ENCODE data around the gene CST7. TPM values are rescaled to one million over a fixed set of nuclear protein-coding genes. Genes with fewer than 3 reads are reported as not detected.

CST7 gene
- polyA plus RNA-seq, 1 donor: 1.9 TPM

DNA sequence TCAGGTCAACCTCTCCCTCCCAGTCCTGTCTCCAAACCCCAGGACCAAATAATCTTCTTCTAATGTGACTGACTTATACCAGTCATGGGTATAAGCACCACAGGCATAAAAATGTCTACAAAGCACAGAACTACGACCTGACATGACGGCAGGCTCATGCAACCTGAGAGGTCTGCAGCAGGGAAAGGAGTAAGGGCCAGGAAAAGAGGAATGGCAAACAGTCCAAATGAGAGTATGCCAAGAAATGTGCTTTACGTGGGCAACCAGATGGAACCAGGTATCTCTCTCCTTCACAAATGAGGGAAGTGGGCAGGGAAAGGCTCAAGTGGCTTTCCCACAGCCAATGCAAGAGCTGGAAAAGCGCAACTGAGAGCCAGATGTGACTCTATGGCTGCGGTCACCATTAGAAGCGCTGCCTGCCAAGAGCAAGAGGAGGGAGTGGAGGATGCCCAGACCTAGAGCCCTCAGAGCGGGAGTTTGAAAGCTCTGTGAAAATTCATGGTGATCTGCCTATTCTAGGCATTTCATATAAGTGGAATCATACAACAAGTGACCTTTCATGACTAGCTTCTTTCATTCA lies 37.5 kb downstream of the CST7 start:
- no peak for DNase-seq
- H3K4me1 ChIP-seq (ENCODE audit: control insufficient read depth, insufficient read depth, low read length): peaks cover 6% of the 10 kb centered on the region
- H3K27ac ChIP-seq (ENCODE audit: low read length): no peak overlapping the region
- 93% methylated on average over 2 of the region's 7 CpGs for WGBS (ENCODE audit: insufficient coverage, low lambda C conversion rate)
- H3K36me3 ChIP-seq (ENCODE audit: control insufficient read depth, insufficient read depth, low read length): peaks cover 20% of the 10 kb centered on the region
- H3K27me3 ChIP-seq (ENCODE audit: control insufficient read depth, insufficient read depth, low read length): no peaks in the 10 kb centered on the region
- H3K9me3 ChIP-seq (ENCODE audit: control insufficient read depth, low read depth, low read length): no peaks in the 10 kb centered on the region
- no peak overlapping the region for H3K4me3 ChIP-seq (ENCODE audit: low read length)

DNA sequence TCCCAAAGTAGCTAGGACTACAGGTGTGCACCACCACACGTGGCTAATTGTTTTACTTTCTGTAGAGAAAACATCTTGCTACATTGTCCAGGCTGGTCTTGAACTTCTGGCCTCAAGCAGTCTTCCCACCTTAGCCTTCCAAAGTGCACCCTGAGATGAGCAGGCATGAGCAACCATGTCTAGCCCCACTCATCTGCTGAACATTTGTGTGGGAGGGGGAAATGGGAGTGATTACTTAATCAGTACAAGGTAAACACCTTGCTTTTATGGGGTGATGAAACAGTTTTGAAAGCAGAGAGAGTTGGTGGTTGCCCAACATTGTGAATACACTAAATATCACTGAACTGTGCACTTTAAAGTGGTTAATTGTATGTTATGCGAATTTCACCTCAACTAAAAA lies 38.2 kb downstream of the CST7 start:
- H3K4me3 ChIP-seq (ENCODE audit: low read length): no peak overlapping the region
- WGBS (ENCODE audit: insufficient coverage, low lambda C conversion rate): 83% methylated on average over 1 of the region's 2 CpGs
- no peak for DNase-seq
- H3K9me3 ChIP-seq (ENCODE audit: control insufficient read depth, low read depth, low read length): no peaks in the 10 kb centered on the region
- H3K27me3 ChIP-seq (ENCODE audit: control insufficient read depth, insufficient read depth, low read length): no peaks in the 10 kb centered on the region
- H3K27ac ChIP-seq (ENCODE audit: low read length): no peak overlapping the region
- H3K4me1 ChIP-seq (ENCODE audit: control insufficient read depth, insufficient read depth, low read length): peaks cover 6% of the 10 kb centered on the region
- peaks cover 14% of the 10 kb centered on the region for H3K36me3 ChIP-seq (ENCODE audit: control insufficient read depth, insufficient read depth, low read length)

DNA sequence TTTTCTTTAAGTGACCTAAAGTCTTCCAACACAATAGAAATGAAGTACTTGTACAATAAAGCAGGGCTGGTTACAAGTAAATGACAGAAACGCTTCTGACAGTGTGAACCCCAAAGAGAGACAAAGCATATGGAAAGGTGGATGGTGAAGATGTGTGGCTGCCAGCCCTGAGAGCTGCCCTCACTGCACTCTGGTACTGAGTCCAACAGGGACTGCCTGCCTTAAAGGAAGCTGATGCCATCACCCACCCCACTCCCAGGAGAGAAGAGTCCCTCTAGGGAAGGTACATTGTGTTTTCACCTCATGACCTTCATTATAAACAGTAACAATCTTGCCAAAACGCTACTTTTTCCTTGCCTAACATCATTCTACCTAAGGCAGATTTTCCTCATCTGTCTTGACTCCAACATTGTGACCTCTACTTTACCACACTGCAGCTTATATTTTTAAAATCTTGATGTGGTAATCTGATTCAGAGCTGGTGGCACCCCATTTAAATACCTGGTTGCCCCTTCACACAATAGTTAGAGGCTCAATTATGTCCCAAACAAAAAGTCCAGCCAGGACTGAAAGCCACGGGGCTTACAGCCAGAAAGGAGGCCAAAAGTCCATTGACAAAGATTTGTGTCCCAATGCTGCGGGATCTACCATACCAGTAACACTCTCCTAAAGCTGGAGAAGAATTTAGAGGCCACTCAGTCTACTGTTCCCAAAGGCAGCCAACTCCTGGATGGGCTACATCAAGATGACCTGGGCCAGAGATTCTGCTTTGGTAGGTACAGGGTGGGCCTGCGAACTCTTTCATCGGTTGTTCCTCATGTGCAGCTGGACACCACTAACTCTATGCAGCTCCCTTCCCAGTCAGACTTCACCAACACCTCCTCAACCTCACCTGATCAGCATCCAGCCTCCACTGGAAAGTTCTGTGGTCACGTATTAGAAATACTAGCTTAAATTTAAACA lies 39.1 kb downstream of the CST7 start:
- Histone ChIP-seq H3K4me1 (ENCODE audit: control insufficient read depth, insufficient read depth, low read length) (peaks cover 6% of the 10 kb centered on the region), H3K36me3 (ENCODE audit: control insufficient read depth, insufficient read depth, low read length) (peaks cover 7% of the 10 kb centered on the region), H3K27ac (ENCODE audit: low read length) (no peak overlapping the region), H3K27me3 (ENCODE audit: control insufficient read depth, insufficient read depth, low read length) (no peaks in the 10 kb centered on the region), H3K9me3 (ENCODE audit: control insufficient read depth, low read depth, low read length) (no peaks in the 10 kb centered on the region), H3K4me3 (ENCODE audit: low read length) (no peak overlapping the region)
- no peak for DNase-seq
- 90% methylated on average over 2 of the region's 7 CpGs for WGBS (ENCODE audit: insufficient coverage, low lambda C conversion rate)

DNA sequence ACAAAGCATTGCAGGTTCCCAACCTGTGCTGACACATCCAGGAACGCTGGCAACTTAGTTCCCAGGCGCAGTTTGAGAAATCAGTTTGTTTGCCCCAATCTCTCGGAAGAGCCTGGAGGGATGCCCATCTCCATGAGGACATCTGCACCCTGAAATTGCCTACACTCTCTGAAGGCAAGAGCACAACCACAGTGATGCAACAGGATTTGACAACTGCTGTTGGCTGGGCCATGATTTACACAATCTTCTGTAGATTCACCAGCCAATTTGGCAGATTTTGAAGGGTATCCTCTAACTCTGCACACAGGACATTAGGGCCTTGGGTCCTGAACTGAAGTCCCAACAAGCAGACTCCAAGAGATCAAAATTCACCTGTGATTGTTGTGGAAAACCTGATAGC lies 40.1 kb downstream of the CST7 start:
- DNase-seq: no peak
- WGBS (ENCODE audit: insufficient coverage, low lambda C conversion rate): no CpG with 5 or more reads among the region's 3 CpGs
- Histone ChIP-seq H3K27me3 (ENCODE audit: control insufficient read depth, insufficient read depth, low read length) (no peaks in the 10 kb centered on the region), H3K36me3 (ENCODE audit: control insufficient read depth, insufficient read depth, low read length) (peaks cover 6% of the 10 kb centered on the region), H3K27ac (ENCODE audit: low read length) (no peak overlapping the region), H3K4me3 (ENCODE audit: low read length) (no peak overlapping the region), H3K4me1 (ENCODE audit: control insufficient read depth, insufficient read depth, low read length) (peaks cover 6% of the 10 kb centered on the region), H3K9me3 (ENCODE audit: control insufficient read depth, low read depth, low read length) (no peaks in the 10 kb centered on the region)

DNA sequence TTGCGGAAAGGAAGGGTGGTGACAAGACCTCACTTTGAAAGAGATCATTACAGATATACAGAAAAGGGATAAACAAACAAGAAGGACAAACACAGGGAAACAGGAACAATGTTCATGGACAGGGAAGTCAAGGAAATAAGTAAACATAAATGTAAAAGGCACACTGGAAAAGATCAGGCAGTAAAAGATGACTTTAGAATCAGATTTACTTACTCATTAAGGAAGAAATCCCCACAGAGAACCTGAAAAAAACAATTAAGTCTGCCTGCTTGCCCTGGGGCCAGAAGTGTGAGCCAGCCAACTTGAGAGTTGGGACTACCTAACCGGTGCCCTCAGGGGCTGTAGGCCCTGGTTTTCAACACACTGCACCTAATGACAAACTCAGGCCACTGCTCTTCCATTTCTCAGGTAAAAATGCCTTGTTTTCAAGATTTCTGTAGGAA lies 41.8 kb downstream of the CST7 start:
- Histone ChIP-seq H3K27ac (ENCODE audit: low read length) (no peak overlapping the region), H3K9me3 (ENCODE audit: control insufficient read depth, low read depth, low read length) (no peaks in the 10 kb centered on the region), H3K27me3 (ENCODE audit: control insufficient read depth, insufficient read depth, low read length) (no peaks in the 10 kb centered on the region), H3K4me1 (ENCODE audit: control insufficient read depth, insufficient read depth, low read length) (peaks cover 11% of the 10 kb centered on the region), H3K36me3 (ENCODE audit: control insufficient read depth, insufficient read depth, low read length) (peaks cover 6% of the 10 kb centered on the region), H3K4me3 (ENCODE audit: low read length) (no peak overlapping the region)
- no peak for DNase-seq
- 100% methylated on average over 1 of the region's 2 CpGs for WGBS (ENCODE audit: insufficient coverage, low lambda C conversion rate)

DNA sequence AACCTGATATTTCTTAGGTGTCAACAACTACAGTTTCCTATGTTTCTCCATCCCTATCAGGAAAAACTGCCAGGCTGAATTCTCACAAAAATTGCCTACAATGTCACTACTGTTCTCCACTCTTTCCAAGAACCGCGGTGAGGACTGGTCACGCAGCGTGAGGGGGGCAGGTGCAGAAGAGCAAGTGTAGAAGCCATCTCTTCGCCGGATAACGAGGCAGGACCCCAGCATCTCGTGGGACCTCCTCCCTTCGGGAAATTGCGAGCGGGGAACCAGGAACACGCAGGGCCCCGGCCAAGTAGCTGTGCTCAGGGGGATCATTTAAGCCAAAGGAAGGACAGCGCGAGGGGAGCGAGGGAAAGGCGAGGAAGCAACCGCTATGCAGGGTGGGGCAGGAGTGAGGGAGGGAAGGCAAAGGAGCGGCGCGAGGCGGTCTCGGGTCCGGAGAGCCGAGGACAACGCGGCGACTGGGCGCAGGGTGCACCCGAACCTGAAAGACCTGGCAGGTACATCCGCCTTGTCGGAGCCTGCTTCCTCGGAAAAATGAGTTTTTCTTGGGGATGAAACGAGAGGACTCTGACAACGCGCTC lies 42.9 kb downstream of the CST7 start:
- Histone ChIP-seq H3K9me3 (ENCODE audit: control insufficient read depth, low read depth, low read length) (no peaks in the 10 kb centered on the region), H3K36me3 (ENCODE audit: control insufficient read depth, insufficient read depth, low read length) (peaks cover 6% of the 10 kb centered on the region), H3K4me1 (ENCODE audit: control insufficient read depth, insufficient read depth, low read length) (peaks cover 18% of the 10 kb centered on the region), H3K4me3 (ENCODE audit: low read length) (peak overlapping the region; percentile 88), H3K27me3 (ENCODE audit: control insufficient read depth, insufficient read depth, low read length) (no peaks in the 10 kb centered on the region), H3K27ac (ENCODE audit: low read length) (peak overlapping the region; percentile 77)
- no CpG with 5 or more reads among the region's 36 CpGs for whole genome bisulfite sequencing (ENCODE audit: insufficient coverage, low lambda C conversion rate)
- DNase-seq: no peak

DNA sequence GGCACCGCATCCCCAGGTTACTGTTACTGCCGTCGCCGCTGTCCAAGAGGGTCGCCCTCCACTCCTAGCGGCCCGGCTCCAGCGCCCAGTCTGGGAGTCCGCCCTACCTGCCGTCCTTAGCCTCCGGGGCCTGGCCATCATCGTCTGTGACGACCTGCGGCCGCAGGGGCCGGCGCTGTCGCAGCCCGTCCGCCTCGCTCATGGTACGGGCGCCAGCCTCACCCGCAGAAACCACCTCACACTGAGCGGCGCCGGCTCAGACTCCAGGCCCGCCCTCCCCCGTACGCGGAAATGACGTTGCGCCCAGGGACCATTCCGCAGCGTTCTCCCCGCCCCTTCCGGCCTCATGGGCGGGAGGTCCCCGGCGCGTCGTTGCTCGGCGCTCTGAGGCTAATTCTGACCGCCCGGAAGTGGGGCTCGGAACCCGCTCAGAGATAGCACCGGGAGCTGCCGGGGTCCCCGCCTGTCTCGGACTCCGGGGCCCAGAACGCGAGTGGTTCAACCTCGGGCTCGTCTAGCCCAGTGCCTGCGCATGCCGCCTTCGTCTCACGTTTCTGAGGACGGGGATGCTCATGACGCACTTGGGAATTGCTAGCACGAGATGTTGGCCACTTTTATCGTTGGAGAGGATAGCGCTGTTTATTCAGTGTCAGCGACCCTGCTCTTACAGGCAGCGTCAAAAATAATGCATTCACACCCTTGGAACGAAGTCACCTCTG lies 43.6 kb downstream of the CST7 start, which contains the start of gene APMAP:
APMAP (minus strand) TSS at position 265 of the 719 bp plus-strand sequence; CDS start at position 202, 63 bp downstream.
- Histone ChIP-seq H3K9me3 (ENCODE audit: control insufficient read depth, low read depth, low read length) (no peaks in the 10 kb centered on the region), H3K27ac (ENCODE audit: low read length) (peak within 1 kb of the TSS; percentile 77), H3K4me1 (ENCODE audit: control insufficient read depth, insufficient read depth, low read length) (peaks cover 19% of the 10 kb centered on the region), H3K36me3 (ENCODE audit: control insufficient read depth, insufficient read depth, low read length) (peaks cover 6% of the 10 kb centered on the region), H3K27me3 (ENCODE audit: control insufficient read depth, insufficient read depth, low read length) (no peaks in the 10 kb centered on the region), H3K4me3 (ENCODE audit: low read length) (peak within 1 kb of the TSS; percentile 88)
- WGBS (ENCODE audit: insufficient coverage, low lambda C conversion rate): no CpG with 5 or more reads among the region's 69 CpGs
- DNase-seq: peak; percentile 91 to 96

DNA sequence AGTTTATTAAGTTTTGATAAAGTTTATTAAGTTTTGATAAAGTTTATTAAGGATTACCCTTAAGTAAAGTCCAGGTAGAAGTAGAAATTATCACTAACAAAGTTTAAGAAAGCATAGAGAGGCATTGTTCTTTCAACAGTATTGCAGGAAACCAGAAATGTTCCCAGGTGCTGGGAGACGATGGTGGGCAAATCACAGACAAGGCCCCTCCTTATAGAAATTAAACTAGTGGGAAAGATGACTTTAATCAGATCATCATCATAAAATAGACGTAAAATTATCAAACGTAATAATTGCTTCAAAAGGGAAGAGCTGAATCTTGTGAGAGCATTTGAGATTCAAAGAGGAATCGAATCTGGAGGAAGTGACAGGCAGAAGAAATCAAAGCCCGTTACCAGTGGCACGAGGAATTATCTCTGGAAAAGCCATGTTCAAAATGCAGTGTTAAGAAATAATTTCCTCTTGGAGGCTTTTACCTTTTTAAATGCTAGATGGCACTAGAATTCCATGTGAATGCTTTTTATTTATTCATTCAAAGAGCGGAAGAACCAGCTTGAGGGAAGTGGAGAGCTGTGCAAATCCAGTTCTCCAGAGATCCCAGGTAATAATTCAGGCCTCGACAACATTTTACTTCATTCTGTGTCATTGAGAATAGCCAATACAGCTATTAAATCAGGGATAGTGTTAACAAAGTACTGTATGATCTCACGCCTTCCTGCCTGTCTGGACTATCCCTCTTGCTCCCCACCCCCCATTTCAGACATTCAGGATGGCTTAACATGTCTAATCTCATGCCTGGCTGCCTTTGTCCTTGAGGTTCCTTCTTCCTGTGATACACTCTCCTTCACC lies 44.5 kb downstream of the CST7 start:
- peaks cover 23% of the 10 kb centered on the region for H3K4me1 ChIP-seq (ENCODE audit: control insufficient read depth, insufficient read depth, low read length)
- peak overlapping the region; percentile 77 for H3K27ac ChIP-seq (ENCODE audit: low read length)
- H3K36me3 ChIP-seq (ENCODE audit: control insufficient read depth, insufficient read depth, low read length): peaks cover 6% of the 10 kb centered on the region
- H3K27me3 ChIP-seq (ENCODE audit: control insufficient read depth, insufficient read depth, low read length): no peaks in the 10 kb centered on the region
- DNase-seq: peak in 1 of 2 donors; percentile 31
- WGBS (ENCODE audit: insufficient coverage, low lambda C conversion rate): 80% methylated on average over 3 of the region's 9 CpGs
- H3K4me3 ChIP-seq (ENCODE audit: low read length): no peak overlapping the region
- no peaks in the 10 kb centered on the region for H3K9me3 ChIP-seq (ENCODE audit: control insufficient read depth, low read depth, low read length)

DNA sequence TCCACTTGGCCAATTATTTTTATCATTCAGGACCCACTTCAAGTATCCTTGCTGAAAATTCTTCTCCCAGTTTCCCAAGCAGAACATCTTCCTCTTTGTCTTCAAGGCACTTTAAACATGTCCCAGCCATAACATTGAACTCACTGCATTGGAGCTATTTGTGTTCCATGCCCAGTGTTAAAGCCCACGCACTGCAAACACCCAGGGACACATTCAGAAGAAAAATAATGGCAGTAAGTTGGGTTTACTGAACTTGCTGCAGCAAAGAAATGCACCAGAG lies 45.1 kb downstream of the CST7 start:
- DNase-seq: no peak
- H3K4me1 ChIP-seq (ENCODE audit: control insufficient read depth, insufficient read depth, low read length): peaks cover 28% of the 10 kb centered on the region
- no CpG with 5 or more reads among the region's 1 CpG for WGBS (ENCODE audit: insufficient coverage, low lambda C conversion rate)

More for the DNA sequence above, 45.1 kb downstream of the CST7 start:
- Histone ChIP-seq H3K9me3 (ENCODE audit: control insufficient read depth, low read depth, low read length) (no peaks in the 10 kb centered on the region), H3K27me3 (ENCODE audit: control insufficient read depth, insufficient read depth, low read length) (no peaks in the 10 kb centered on the region), H3K36me3 (ENCODE audit: control insufficient read depth, insufficient read depth, low read length) (peaks cover 2% of the 10 kb centered on the region), H3K4me3 (ENCODE audit: low read length) (no peak overlapping the region), H3K27ac (ENCODE audit: low read length) (no peak overlapping the region)

All from large intestine (tissue), 3 donors.